ENCODE data around the gene PTGDS.

The PTGDS gene

GRCh38 chr9:136964171-136964689 is 13.1 kb upstream of the PTGDS start:
- Histone ChIP-seq H2BK5ac (ENCODE audit: low read depth, low read length, poor library complexity) (no peak overlapping the region), H3K9ac (ENCODE audit: low read length) (no peak overlapping the region), H3K4me2 (ENCODE audit: low read length) (no peak overlapping the region), H3K4me3 (ENCODE audit: low read depth, low read length) (no peak overlapping the region), H3K4ac (ENCODE audit: low read depth, low read length) (no peak overlapping the region), H2BK12ac (ENCODE audit: low read length) (no peak overlapping the region), H3K14ac (ENCODE audit: low read length) (no peak overlapping the region), H2BK120ac (ENCODE audit: insufficient read depth, low read length, poor library complexity) (peak overlapping the region; percentile 37), H4K91ac (ENCODE audit: low read depth, low read length) (peak overlapping the region; percentile 77), H3K18ac (ENCODE audit: low read length) (no peak overlapping the region), H3K4me1 (ENCODE audit: control insufficient read depth in 1 of 2, insufficient read depth in 2 of 2, low read length in 2 of 2) (peaks cover 3% of the 10 kb centered on the region in 2 experiments), H4K12ac (ENCODE audit: low read depth, low read length) (no peak overlapping the region), H3K27me3 (ENCODE audit: insufficient read depth, low read length) (no peaks in the 10 kb centered on the region), H3K79me1 (ENCODE audit: low read length) (peaks cover 12% of the 10 kb centered on the region), H2AK5ac (ENCODE audit: low read length) (no peak overlapping the region), H3K27ac (ENCODE audit: low read depth, low read length) (no peak overlapping the region), H2AFZ (ENCODE audit: insufficient read depth, low read length, poor library complexity) (no peak overlapping the region), H3K79me2 (ENCODE audit: control insufficient read depth, insufficient read depth, low read length, poor library complexity) (no peaks in the 10 kb centered on the region), H3K36me3 (ENCODE audit: control insufficient read depth in 1 of 2, insufficient read depth in 2 of 2, low read length in 2 of 2) (no peaks in the 10 kb centered on the region), H3K23ac (ENCODE audit: low read length) (no peak overlapping the region), H4K8ac (ENCODE audit: low read depth, low read length) (no peak overlapping the region), H3K9me3 (ENCODE audit: insufficient read depth, low read depth, low read length) (peaks cover 2% of the 10 kb centered on the region)
- DNase-seq = peak in 1 of 2 donors; percentile 22
- no CpG with 5 or more reads among the region's 22 CpGs for WGBS (ENCODE audit: extremely low coverage, insufficient coverage, insufficient read length)

GRCh38 chr9:136964833-136965422 is 12.4 kb upstream of the PTGDS start:
- H2BK12ac ChIP-seq (ENCODE audit: low read length) = no peak overlapping the region
- H4K91ac ChIP-seq (ENCODE audit: low read depth, low read length) = peak overlapping the region; percentile 28
- H2BK120ac ChIP-seq (ENCODE audit: insufficient read depth, low read length, poor library complexity) = no peak overlapping the region
- no peak overlapping the region for H3K9ac ChIP-seq (ENCODE audit: low read length)
- H3K27me3 ChIP-seq (ENCODE audit: insufficient read depth, low read length) = no peaks in the 10 kb centered on the region
- peaks cover 2% of the 10 kb centered on the region for H3K9me3 ChIP-seq (ENCODE audit: insufficient read depth, low read depth, low read length)
- no peak overlapping the region for H2AK5ac ChIP-seq (ENCODE audit: low read length)
- no peak overlapping the region for H3K18ac ChIP-seq (ENCODE audit: low read length)
- no peak for DNase-seq
- H3K4me3 ChIP-seq (ENCODE audit: low read depth, low read length) = no peak overlapping the region
- no peak overlapping the region for H3K4ac ChIP-seq (ENCODE audit: low read depth, low read length)
- no peak overlapping the region for H3K27ac ChIP-seq (ENCODE audit: low read depth, low read length)
- peaks cover 10% of the 10 kb centered on the region for H3K79me1 ChIP-seq (ENCODE audit: low read length)
- H4K12ac ChIP-seq (ENCODE audit: low read depth, low read length) = no peak overlapping the region
- H2AFZ ChIP-seq (ENCODE audit: insufficient read depth, low read length, poor library complexity) = no peak overlapping the region
- H4K8ac ChIP-seq (ENCODE audit: low read depth, low read length) = peak overlapping the region; percentile 9
- no peak overlapping the region for H3K4me2 ChIP-seq (ENCODE audit: low read length)
- H3K23ac ChIP-seq (ENCODE audit: low read length) = no peak overlapping the region
- no peaks in the 10 kb centered on the region for H3K79me2 ChIP-seq (ENCODE audit: control insufficient read depth, insufficient read depth, low read length, poor library complexity)
- H3K36me3 ChIP-seq (ENCODE audit: control insufficient read depth in 1 of 2, insufficient read depth in 2 of 2, low read length in 2 of 2) = no peaks in the 10 kb centered on the region
- no CpG with 5 or more reads among the region's 26 CpGs for WGBS (ENCODE audit: extremely low coverage, insufficient coverage, insufficient read length)
- no peak overlapping the region for H3K14ac ChIP-seq (ENCODE audit: low read length)
- H3K4me1 ChIP-seq (ENCODE audit: control insufficient read depth in 1 of 2, insufficient read depth in 2 of 2, low read length in 2 of 2) = peaks cover 3% of the 10 kb centered on the region in 2 experiments
- H2BK5ac ChIP-seq (ENCODE audit: low read depth, low read length, poor library complexity) = no peak overlapping the region

GRCh38 chr9:136965771-136966484 is 11.4 kb upstream of the PTGDS start:
- no CpG with 5 or more reads among the region's 23 CpGs for WGBS (ENCODE audit: extremely low coverage, insufficient coverage, insufficient read length)
- Histone ChIP-seq H3K14ac (ENCODE audit: low read length) (no peak overlapping the region), H3K4ac (ENCODE audit: low read depth, low read length) (no peak overlapping the region), H3K4me1 (ENCODE audit: control insufficient read depth in 1 of 2, insufficient read depth in 2 of 2, low read length in 2 of 2) (peaks cover 0 to 3% of the 10 kb centered on the region in 2 experiments), H4K91ac (ENCODE audit: low read depth, low read length) (no peak overlapping the region), H3K4me2 (ENCODE audit: low read length) (no peak overlapping the region), H2AK5ac (ENCODE audit: low read length) (no peak overlapping the region), H3K23ac (ENCODE audit: low read length) (no peak overlapping the region), H3K79me2 (ENCODE audit: control insufficient read depth, insufficient read depth, low read length, poor library complexity) (no peaks in the 10 kb centered on the region), H2BK12ac (ENCODE audit: low read length) (no peak overlapping the region), H3K18ac (ENCODE audit: low read length) (no peak overlapping the region), H4K12ac (ENCODE audit: low read depth, low read length) (no peak overlapping the region), H3K27me3 (ENCODE audit: insufficient read depth, low read length) (no peaks in the 10 kb centered on the region), H2AFZ (ENCODE audit: insufficient read depth, low read length, poor library complexity) (no peak overlapping the region), H2BK120ac (ENCODE audit: insufficient read depth, low read length, poor library complexity) (no peak overlapping the region), H3K9ac (ENCODE audit: low read length) (no peak overlapping the region), H2BK5ac (ENCODE audit: low read depth, low read length, poor library complexity) (no peak overlapping the region), H4K8ac (ENCODE audit: low read depth, low read length) (no peak overlapping the region), H3K79me1 (ENCODE audit: low read length) (peaks cover 11% of the 10 kb centered on the region), H3K27ac (ENCODE audit: low read depth, low read length) (no peak overlapping the region), H3K9me3 (ENCODE audit: insufficient read depth, low read depth, low read length) (peaks cover 2% of the 10 kb centered on the region), H3K36me3 (ENCODE audit: control insufficient read depth in 1 of 2, insufficient read depth in 2 of 2, low read length in 2 of 2) (no peaks in the 10 kb centered on the region), H3K4me3 (ENCODE audit: low read depth, low read length) (no peak overlapping the region)
- no peak for DNase-seq

GRCh38 chr9:136968333-136969127 is 8.8 kb upstream of the PTGDS start:
- Histone ChIP-seq H3K18ac (ENCODE audit: low read length) (no peak overlapping the region), H3K9ac (ENCODE audit: low read length) (no peak overlapping the region), H3K4ac (ENCODE audit: low read depth, low read length) (no peak overlapping the region), H3K4me3 (ENCODE audit: low read depth, low read length) (no peak overlapping the region), H2BK12ac (ENCODE audit: low read length) (no peak overlapping the region), H2BK120ac (ENCODE audit: insufficient read depth, low read length, poor library complexity) (peak overlapping the region; percentile 30), H3K23ac (ENCODE audit: low read length) (no peak overlapping the region), H3K4me1 (ENCODE audit: control insufficient read depth in 1 of 2, insufficient read depth in 2 of 2, low read length in 2 of 2) (peaks cover 0 to 3% of the 10 kb centered on the region in 2 experiments), H4K91ac (ENCODE audit: low read depth, low read length) (peak overlapping the region; percentile 26), H3K9me3 (ENCODE audit: insufficient read depth, low read depth, low read length) (no peaks in the 10 kb centered on the region), H3K27ac (ENCODE audit: low read depth, low read length) (no peak overlapping the region), H4K8ac (ENCODE audit: low read depth, low read length) (no peak overlapping the region), H3K14ac (ENCODE audit: low read length) (no peak overlapping the region), H3K79me2 (ENCODE audit: control insufficient read depth, insufficient read depth, low read length, poor library complexity) (no peaks in the 10 kb centered on the region), H3K79me1 (ENCODE audit: low read length) (peaks cover 13% of the 10 kb centered on the region), H4K12ac (ENCODE audit: low read depth, low read length) (no peak overlapping the region), H3K4me2 (ENCODE audit: low read length) (no peak overlapping the region), H2AK5ac (ENCODE audit: low read length) (no peak overlapping the region), H2BK5ac (ENCODE audit: low read depth, low read length, poor library complexity) (no peak overlapping the region), H3K27me3 (ENCODE audit: insufficient read depth, low read length) (no peaks in the 10 kb centered on the region), H2AFZ (ENCODE audit: insufficient read depth, low read length, poor library complexity) (no peak overlapping the region), H3K36me3 (ENCODE audit: control insufficient read depth in 1 of 2, insufficient read depth in 2 of 2, low read length in 2 of 2) (no peaks in the 10 kb centered on the region)
- no peak for DNase-seq
- WGBS (ENCODE audit: extremely low coverage, insufficient coverage, insufficient read length) = no CpG with 5 or more reads among the region's 17 CpGs
